OCI-LY7 (cell line): ENCODE data around the gene GPR35.

Experiments
- CTCF ChIP-seq: fragments of 200-600 bp; sonication (generic); conservative IDR thresholded peaks from 2 replicates; pipeline ENCODE4 v1.5.1; 2014; ENCODE audit warnings: mild to moderate bottlenecking, antibody characterized with exemption, low read length, moderate library complexity, mixed read lengths
- EZH2phosphoT487 ChIP-seq: fragments of 200-600 bp; sonication (generic); IDR thresholded peaks from 2 replicates; pipeline ENCODE4 v1.6.1; 2018; ENCODE audit warnings: low read depth, borderline replicate concordance, mild to moderate bottlenecking, mixed run types, antibody characterized with exemption, low read length, moderate library complexity, mixed read lengths

- TF ChIP-seq CTCF (no peak), EZH2phosphoT487 (no peak)
Observed at GRCh38 chr2:240596080-240596460, 29.2 kb upstream of the GPR35 start.
